ENCODE results near the gene RASSF5.

DNA sequence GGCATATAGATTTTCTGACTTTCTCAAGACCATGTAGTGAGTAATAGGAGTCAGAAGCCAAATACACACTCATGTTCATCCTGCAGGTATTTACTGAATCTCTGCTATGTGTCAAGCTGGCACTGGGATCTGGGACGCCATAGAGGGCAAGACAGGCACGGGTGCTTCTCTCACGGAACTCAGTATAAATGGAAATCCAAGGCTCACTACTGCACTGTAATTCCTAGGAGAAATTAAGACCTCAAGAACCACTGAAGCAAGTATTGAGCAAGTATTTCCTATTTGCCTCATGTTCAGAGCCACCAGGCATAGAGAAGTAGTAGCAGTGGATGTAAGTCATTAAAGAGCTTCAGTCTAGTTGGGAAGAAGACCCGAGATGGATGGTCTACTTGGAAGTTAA is 66.0 kb downstream of the RASSF5 start:
- TF ChIP-seq, protein P1, sequence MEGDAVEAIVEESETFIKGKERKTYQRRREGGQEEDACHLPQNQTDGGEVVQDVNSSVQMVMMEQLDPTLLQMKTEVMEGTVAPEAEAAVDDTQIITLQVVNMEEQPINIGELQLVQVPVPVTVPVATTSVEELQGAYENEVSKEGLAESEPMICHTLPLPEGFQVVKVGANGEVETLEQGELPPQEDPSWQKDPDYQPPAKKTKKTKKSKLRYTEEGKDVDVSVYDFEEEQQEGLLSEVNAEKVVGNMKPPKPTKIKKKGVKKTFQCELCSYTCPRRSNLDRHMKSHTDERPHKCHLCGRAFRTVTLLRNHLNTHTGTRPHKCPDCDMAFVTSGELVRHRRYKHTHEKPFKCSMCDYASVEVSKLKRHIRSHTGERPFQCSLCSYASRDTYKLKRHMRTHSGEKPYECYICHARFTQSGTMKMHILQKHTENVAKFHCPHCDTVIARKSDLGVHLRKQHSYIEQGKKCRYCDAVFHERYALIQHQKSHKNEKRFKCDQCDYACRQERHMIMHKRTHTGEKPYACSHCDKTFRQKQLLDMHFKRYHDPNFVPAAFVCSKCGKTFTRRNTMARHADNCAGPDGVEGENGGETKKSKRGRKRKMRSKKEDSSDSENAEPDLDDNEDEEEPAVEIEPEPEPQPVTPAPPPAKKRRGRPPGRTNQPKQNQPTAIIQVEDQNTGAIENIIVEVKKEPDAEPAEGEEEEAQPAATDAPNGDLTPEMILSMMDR (IDR thresholded peaks at IDR 0.05; ENCODE audit: poor library complexity, severe bottlenecking): no peak
- TF ChIP-seq EZH2 (IDR thresholded peaks at IDR 0.05; ENCODE audit: borderline replicate concordance, insufficient read depth, low read length, poor library complexity, severe bottlenecking) (no peak), EP300 (conservative IDR thresholded peaks at IDR 0.05; ENCODE audit: poor library complexity, severe bottlenecking) (no peak), RAD21 (conservative IDR thresholded peaks at IDR 0.05) (no peak), POLR2AphosphoS5 (IDR thresholded peaks at IDR 0.05) (no peak)

Data from neural cell (in vitro differentiated cells).